Measurements from ENCODE around the gene OR11A1.

OR11A1 gene

GRCh38 chr6:29456971-29457370 lies at the start of gene OR11A1, which contains the start of gene OR2H1:
OR11A1 (minus strand) TSS chr6:29457071; CDS start chr6:29427641, 29,430 bp downstream.
OR2H1 (plus strand) TSS chr6:29457155; CDS start chr6:29461770, 4,615 bp downstream.
- no peak for DNase-seq

DNA sequence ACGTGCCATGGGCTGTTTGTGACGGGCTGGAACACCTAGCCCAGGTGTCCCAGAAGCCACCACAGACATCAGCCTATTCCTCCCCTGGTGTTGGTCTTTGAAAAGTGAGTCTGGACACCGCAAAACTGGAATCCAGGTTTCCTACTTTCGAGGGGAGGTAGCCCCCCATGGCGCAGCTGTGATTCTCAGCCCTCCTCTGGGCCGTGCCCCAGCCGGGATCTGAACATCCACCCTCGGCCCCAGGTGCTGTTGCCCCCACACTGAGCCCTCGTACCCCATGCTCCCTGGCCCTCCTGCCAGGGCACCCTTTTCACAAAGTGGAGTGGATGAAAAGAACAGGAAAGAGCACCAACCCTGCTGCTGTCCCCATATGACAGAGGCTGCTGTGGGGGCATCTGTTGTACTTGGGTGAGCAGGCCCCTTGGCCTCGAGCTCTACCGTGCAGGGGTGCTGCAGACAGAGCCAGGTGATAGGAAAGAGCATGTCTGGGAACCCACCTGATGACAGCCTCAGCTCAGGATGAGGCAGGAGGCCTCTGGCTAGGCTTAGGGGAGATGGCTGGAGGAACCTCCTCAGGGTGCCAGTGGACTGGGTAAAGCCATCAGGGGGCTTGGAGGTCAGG lies 49.7 kb upstream of the OR11A1 start:
- no peak for DNase-seq

DNA sequence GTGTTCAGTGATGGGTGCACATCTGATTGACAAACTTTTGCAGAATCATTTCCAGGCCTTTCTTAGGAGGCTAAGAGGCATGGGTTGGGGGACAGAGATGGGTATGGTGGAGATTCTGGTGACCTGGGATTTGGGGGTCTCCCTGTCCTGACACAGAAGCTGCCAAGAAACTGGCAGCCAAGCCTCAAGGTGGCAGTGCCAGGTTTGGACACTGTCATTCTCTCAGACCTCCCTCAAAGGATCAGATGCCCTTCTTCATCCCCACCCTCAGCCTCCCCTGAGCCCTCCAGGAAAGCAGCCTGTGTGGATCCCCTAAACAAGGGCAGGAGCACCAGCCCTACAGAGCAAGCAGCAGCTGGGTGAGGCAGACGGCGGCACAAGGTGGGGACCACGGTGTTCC lies 48.9 kb upstream of the OR11A1 start:
- DNase-seq: no peak

GRCh38 chr6:29504961-29505360 lies 48.1 kb upstream of the OR11A1 start:
- no peak for DNase-seq

DNA sequence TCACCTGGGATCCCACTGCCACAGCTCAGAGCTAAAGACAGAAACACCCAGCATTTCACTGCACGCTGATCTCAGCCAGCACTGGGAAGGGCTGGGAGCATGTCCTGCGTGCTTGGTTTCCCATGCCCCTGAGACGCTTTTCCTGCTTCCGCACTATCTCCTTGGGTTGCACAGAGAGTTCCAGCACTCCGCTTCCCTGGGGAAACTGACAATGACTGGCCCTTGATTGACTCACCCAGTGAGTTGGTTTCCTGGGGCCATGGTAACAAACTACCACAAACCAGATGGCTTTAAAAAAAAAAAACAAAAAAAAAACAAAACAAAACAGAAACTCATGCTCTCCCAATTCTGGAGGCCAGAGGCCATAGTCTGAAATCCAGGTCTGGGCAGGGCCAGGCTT lies 45.7 kb upstream of the OR11A1 start:
- no peak for DNase-seq

- no peak for DNase-seq
Observed at GRCh38 chr6:29502181-29502580, 45.3 kb upstream of the OR11A1 start.

DNA sequence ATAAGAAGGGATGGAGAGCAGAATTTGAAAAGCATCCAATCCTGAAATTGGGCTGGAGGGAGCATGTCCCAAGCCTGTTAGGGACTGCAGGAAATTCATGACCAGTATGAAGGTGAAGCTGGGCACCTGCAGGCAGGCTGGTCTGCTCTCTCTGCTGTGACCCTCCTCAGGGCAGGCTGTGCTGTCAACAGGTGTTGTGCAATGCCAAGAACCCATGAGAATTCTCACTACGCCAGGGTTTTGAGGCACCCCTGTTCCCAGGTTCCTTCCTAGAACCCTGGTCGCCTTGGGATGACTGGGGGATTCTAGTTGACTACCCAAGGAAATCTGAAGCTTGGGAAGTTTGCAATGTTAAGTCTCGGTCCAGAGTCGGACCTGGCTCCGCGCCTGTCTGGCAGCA lies 44.2 kb upstream of the OR11A1 start:
- no peak for DNase-seq

DNA sequence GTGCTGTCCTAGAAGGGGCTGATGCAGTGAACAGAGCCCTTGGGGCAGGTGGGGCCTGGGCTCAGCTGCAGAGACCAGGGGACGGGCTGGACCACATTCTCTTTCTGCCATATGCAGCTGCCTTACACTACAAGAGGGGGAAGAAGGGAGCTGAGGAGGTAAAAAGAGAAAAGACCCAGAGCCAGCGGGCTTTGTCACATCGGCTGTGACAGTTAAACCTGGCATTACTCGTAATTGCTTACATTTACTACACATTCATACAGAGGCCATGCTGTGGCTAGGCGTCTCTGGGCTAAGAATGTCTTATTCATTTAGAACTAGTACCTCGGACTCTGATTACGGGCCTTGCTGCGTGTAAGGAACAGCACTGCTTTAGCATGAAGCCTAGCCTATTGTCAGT lies 43.7 kb upstream of the OR11A1 start:
- DNase-seq: no peak

DNA sequence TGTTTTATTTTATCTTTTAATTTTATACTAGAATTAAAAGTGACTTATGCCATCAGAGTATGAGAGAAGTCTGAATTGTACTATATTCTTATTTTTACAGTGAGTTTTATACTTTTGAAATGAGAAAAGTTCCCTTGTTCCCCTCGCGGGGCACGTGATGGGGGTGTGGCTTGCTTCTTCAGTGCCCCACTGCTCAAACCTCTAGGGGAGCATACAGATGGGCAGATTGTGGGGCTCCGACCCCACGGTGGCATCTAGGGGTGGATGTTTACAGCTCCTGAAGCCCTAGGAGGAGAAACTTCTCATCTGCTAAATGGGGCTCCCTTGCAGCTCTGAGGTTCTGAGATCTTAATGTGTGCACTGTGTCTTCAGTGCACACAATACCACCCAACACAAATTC lies 42.8 kb upstream of the OR11A1 start:
- no peak for DNase-seq

GRCh38 chr6:29496961-29497360 lies 40.1 kb upstream of the OR11A1 start:
- no peak for DNase-seq

DNA sequence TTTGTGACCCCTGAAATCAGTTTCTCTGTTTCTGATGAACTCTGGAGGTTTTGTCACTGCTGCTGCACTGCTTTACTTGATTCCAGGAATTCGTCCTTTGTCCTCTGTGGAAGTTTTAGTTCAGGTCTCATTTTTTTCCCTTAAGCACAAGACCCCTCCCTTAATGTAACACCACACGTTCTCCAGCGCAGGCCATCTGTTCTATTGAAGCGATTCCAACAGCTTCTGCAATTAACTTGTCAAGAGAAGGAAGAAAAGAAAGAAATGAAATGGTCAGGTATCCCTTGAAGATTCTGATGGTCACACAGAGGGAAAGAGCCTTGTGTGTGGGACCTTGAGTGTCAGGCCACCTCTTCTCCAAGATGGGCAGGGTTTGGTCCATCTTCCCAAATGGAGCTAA lies 38.7 kb upstream of the OR11A1 start:
- DNase-seq: no peak

- no peak for DNase-seq
Observed at GRCh38 chr6:29494131-29494530, 37.3 kb upstream of the OR11A1 start.

GRCh38 chr6:29493261-29493660 lies 36.4 kb upstream of the OR11A1 start:
- DNase-seq: no peak

GRCh38 chr6:29491574-29491973 lies 34.7 kb upstream of the OR11A1 start:
- no peak for DNase-seq

GRCh38 chr6:29490552-29490951 lies 33.7 kb upstream of the OR11A1 start:
- DNase-seq: no peak

- DNase-seq: no peak
Observed at GRCh38 chr6:29490055-29490454, 33.2 kb upstream of the OR11A1 start.

DNA sequence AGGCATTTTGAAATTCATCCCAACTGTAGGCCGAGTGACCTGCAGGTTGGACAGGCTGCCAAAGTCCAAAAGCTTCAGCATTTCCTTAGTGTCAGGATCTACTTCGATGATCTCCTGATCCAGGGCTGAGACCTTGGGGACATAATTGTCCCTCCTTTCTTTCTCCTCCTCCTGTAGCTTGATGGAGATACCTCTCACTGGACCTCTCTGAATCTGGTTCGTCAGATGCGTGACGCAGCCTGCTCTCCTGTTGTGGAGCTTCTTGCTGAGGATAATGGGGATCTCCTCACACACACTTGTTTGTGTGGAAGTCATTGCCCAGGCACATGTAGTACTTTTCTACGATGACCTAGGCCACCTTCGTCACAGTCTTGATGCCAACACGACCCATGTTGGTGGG lies 32.4 kb upstream of the OR11A1 start:
- DNase-seq: no peak

DNA sequence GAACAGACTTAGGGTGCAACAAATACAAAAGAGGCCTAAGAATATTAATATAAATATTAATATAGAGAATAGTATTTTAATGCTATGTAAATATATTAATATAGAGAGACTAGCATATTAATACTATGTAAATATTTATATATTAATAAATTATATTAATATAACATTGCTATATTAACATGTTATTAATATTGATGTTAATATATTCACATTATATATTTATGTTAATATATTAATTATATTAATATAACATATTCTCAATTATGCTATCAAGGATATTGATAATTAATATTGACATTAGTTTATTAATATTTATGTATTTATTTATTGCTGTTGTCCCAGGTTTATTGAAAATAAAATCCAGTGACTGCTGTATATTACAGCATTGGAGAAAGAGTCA lies 32.0 kb upstream of the OR11A1 start:
- no peak for DNase-seq

DNA sequence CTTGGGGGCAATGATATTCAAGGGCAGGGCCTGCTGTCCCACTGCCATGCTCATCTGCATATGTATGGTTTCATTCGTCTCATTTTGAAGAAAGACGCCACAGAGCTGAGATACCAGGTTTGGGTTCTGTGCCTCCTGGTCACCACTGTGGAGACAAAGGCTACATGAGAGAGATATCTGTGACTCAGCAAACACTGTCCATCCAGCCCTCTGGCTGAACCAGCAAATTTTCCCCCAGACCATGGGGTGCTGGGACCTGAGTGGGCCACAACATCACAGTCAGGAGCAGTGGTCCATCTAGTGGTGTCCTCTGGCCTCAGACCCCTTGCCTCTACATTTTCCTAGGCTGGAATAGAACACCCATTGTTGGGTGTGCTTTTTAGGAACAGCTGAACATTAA lies 30.8 kb upstream of the OR11A1 start, which contains the start of gene MAS1L:
Gene MAS1L, minus strand, starts transcription at position 297 of the 400 bp plus-strand sequence. Its CDS starts 54 bp downstream, at position 243.
- DNase-seq: no peak

- no peak for DNase-seq
Observed at GRCh38 chr6:29487131-29487530, 30.3 kb upstream of the OR11A1 start.

- DNase-seq: no peak
Observed at GRCh38 chr6:29486577-29486976, 29.7 kb upstream of the OR11A1 start.

DNA sequence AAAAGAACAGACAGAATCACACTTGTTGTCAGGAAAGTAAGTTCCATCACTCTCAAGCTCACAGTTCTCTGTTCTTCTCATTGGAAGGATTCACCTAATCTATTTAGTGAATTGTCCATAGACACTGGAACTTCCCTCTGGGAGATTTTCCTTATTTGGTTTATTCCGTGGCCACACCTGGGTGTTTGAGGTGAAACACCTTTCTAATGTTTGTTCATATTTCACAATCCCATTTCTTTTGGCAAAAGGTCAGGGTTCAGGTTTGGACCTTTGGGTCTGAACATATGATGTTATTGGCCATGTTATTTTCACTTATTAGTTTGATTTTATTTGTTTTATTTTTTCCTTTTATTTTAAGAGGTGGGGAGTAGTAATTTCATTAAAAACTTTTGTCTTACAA lies 26.9 kb upstream of the OR11A1 start:
- DNase-seq: no peak

DNA sequence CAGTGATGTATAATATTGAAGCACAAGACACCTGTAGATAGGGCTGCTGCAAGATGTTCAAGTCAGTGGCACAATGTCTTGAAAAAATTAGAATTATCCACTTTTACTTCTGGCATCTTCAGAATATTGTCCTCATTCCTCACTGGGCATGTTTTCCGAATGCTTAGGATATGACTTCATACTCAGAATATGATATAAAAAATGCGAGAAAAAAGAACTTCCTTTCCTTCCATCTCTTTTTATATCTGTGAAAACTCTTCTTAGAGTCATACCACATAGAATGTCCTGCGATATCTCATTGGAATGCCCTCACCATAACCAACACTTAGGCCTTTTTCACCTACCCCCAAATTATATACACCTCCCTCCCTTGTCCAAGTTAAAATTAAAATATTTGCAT lies 26.3 kb upstream of the OR11A1 start:
- DNase-seq: no peak

DNA sequence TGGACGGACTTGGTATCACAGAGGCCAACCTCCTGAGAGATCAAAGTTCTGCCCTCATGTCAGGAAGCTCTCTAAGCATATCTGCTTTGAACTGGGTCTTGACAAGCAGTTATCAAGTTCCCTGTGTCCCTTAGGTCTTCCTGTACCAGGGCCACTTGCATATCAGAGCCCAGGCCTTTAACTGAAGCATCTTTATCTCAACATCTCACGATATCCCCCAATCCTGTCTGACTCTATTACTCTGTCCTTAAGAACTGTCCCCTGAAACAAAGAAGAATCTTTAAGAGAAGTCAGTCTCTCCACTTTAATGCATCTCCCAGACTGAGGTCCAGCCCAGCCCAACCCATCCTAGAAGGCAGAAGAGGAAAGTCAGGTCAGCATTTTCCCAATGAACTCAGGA lies 22.7 kb upstream of the OR11A1 start:
- no peak for DNase-seq

GRCh38 chr6:29478740-29479139 lies 21.9 kb upstream of the OR11A1 start:
- DNase-seq: no peak

Measured in fibroblast of skin of right quadriceps (primary cell).